Kidney (tissue), 14 donors: ENCODE results near the gene NFKB1. TPM values are rescaled to one million over a fixed set of nuclear protein-coding genes. Genes with fewer than 3 reads are reported as not detected.

Source experiments
- DNase-seq, 5 donors: peaks; one replicate each; pipeline ENCODE4 v3.0.0-alpha.2; 2013 to 2020
- FAIRE-seq: peaks from 2 replicates; lab custom pipeline; 2012; peaks lifted over from hg19 to GRCh38; lab: Jason Lieb, UNC
- H3K27ac ChIP-seq, 2 donors: one replicate each; pipeline ENCODE4 v1.7.0; 2013; ENCODE audit warnings: low read depth in 2 of 2, low read length in 2 of 2, inconsistent platforms in 1 of 2
- H3K27me3 ChIP-seq: one replicate; pipeline ENCODE4 v1.7.1; 2013; ENCODE audit warnings: low read length, inconsistent platforms; ENCODE audit not compliant: control insufficient read depth, insufficient read depth
- H3K36me3 ChIP-seq, 3 donors: one replicate each; pipeline versions ENCODE4 v1.7.0 to v1.7.1; 2013; ENCODE audit warnings: low read length in 3 of 3, control low read depth in 1 of 3, inconsistent platforms in 1 of 3; ENCODE audit not compliant: insufficient read depth in 3 of 3, control insufficient read depth in 2 of 3
- H3K4me1 ChIP-seq, 3 donors: one replicate each; pipeline versions ENCODE4 v1.7.0 to v1.7.1; 2013; ENCODE audit warnings: low read length in 3 of 3, inconsistent platforms in 1 of 3, low read depth in 1 of 3; ENCODE audit not compliant: control insufficient read depth in 2 of 3, insufficient read depth in 2 of 3
- H3K4me3 ChIP-seq, 3 donors: one replicate each; pipeline versions ENCODE4 v1.7.0 to v1.8.1; 2013; ENCODE audit warnings: low read length in 3 of 3, control low read depth in 1 of 3, inconsistent platforms in 1 of 3
- H3K9ac ChIP-seq, 3 donors: one replicate each; pipeline versions ENCODE4 v1.7.0 to v1.7.1; 2013; ENCODE audit warnings: low read length in 3 of 3, control low read depth in 1 of 3, inconsistent platforms in 1 of 3
- H3K9me3 ChIP-seq, 3 donors: one replicate each; pipeline versions ENCODE4 v1.7.0 to v1.7.1; 2013; ENCODE audit warnings: low read length in 3 of 3, control low read depth in 1 of 3, inconsistent platforms in 1 of 3; ENCODE audit not compliant: control insufficient read depth in 2 of 3, insufficient read depth in 1 of 3
- CTCF ChIP-seq: IDR thresholded peaks from 3 replicates; pipeline ENCODE4 v1.5.1; 2012; ENCODE audit warnings: mild to moderate bottlenecking, moderate library complexity, borderline replicate concordance; ENCODE audit not compliant: insufficient read depth; ENCODE audit errors: extremely low read depth
- intact Hi-C: fragments of 100-400 bp; cut with DNase I; formaldehyde crosslinking; loops from one replicate; pipeline ENCODE4 v1.11.1; 2022
- polyA plus RNA-seq: library from polyadenylated mRNA; stranded (reverse); fragments of 350-450 nt; fragmentation: Illumina TruSeq; extraction: RNeasy Lipid Tissue Mini Kit (QIAGEN cat#74804); gene quantifications from one replicate; pipeline ENCODE4 v1.2.3, GENCODE V29; 2014; ENCODE audit warnings: low read depth, low replicate concordance; ENCODE audit not compliant: insufficient read depth
- total RNA-seq: library from RNA; stranded (reverse); fragmentation: NEBNext Ultra II Directional; extraction: Animal tissue kit (Norgen Biotek cat#: 25700); gene quantifications from one replicate; pipeline ENCODE4 v1.2.1, GENCODE V29; 2021
- donor health status: control.
- donor health status: control.
- donor health status: control.
- donor health status: control.
- donor health status: control.
- donor health status: DM: yes; HTN: yes; CAD: no.
- donor health status: Normal renal cell carcinoma (clear cell type).

The NFKB1 gene
- total and polyA plus RNA-seq, 2 donors from 2014 or later: 10.1 to 56.9 TPM

DNA sequence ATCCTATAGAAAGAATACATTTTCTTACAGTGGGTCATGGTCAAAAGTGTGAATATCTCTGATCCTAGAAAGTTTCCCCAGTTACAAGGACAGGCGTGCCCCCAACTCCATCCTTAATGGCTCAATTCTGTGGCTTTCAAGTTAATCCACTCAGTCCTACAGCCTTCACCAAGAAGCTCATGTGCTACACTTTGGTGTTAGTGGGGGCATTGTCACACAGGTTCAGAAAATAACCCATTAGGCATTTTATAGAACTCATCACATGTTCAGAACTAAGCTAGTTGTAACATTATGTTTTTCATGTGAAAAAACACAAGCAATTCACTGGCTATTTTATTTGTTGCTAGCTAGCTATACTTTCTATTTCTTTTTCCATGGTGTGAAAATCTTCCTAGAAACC, 20.4 kb downstream of the NFKB1 start:
- intact Hi-C loops: no loop called here
- no peak for FAIRE-seq

GRCh38 chr4:102522031-102522440, 20.9 kb downstream of the NFKB1 start:
- no peak for TF ChIP-seq CTCF

More for the DNA sequence above, 20.4 kb downstream of the NFKB1 start:
- H3K4me1 ChIP-seq: no peaks in the 10 kb centered on the region
- DNase-seq: no peak
- H3K27ac ChIP-seq: no peak overlapping the region
- H3K9me3 ChIP-seq: no peaks in the 10 kb centered on the region
- no peak overlapping the region for H3K9ac ChIP-seq
- no peaks in the 10 kb centered on the region for H3K36me3 ChIP-seq
- no peak for TF ChIP-seq CTCF
- H3K4me3 ChIP-seq: no peak overlapping the region
- H3K27me3 ChIP-seq: no peaks in the 10 kb centered on the region

GRCh38 chr4:102524691-102525090, 23.5 kb downstream of the NFKB1 start:
- FAIRE-seq (no peak), DNase-seq (no peak)
- H3K36me3 ChIP-seq: peaks cover 0 to under 1% (median 0%) of the 10 kb centered on the region in 3 donors
- H3K27me3 ChIP-seq: no peaks in the 10 kb centered on the region
- peaks cover 0 to 3% (median 0%) of the 10 kb centered on the region in 3 donors for H3K4me1 ChIP-seq
- no peak overlapping the region for H3K4me3 ChIP-seq
- no peak for TF ChIP-seq CTCF
- no peaks in the 10 kb centered on the region for H3K9me3 ChIP-seq
- intact Hi-C loops: no loop called here
- no peak overlapping the region for H3K27ac ChIP-seq
- no peak overlapping the region for H3K9ac ChIP-seq

More at GRCh38 chr4:102522031-102522440, 20.9 kb downstream of the NFKB1 start:
- H3K9me3 ChIP-seq: no peaks in the 10 kb centered on the region
- H3K9ac ChIP-seq: no peak overlapping the region
- DNase-seq: no peak
- no peaks in the 10 kb centered on the region for H3K4me1 ChIP-seq
- no peak overlapping the region for H3K27ac ChIP-seq
- intact Hi-C loops: no loop called here
- no peaks in the 10 kb centered on the region for H3K36me3 ChIP-seq
- no peak overlapping the region for H3K4me3 ChIP-seq
- no peak for FAIRE-seq
- H3K27me3 ChIP-seq: no peaks in the 10 kb centered on the region

- no peak overlapping the region for H3K27ac ChIP-seq
- no peak for DNase-seq
- TF ChIP-seq CTCF: no peak
- H3K9ac ChIP-seq: no peak overlapping the region
- no peaks in the 10 kb centered on the region for H3K9me3 ChIP-seq
- peaks cover 0 to 3% (median 0%) of the 10 kb centered on the region in 3 donors for H3K4me1 ChIP-seq
- no peaks in the 10 kb centered on the region for H3K27me3 ChIP-seq
- no peak overlapping the region for H3K4me3 ChIP-seq
- peaks cover 0 to 4% (median 0%) of the 10 kb centered on the region in 3 donors for H3K36me3 ChIP-seq
- FAIRE-seq: no peak
- intact Hi-C loops: no loop called here
Observed at GRCh38 chr4:102525097-102525496, 23.9 kb downstream of the NFKB1 start.
